GM21447 (cell line): Measurements from ENCODE around the gene NCK1.
A peak's percentile ranks its signal among the peaks of the same experiment; 100 is the strongest.
"Not testable (repeated sequence)": the region's sequence is repeated elsewhere in the genome, so short reads cannot be mapped to it uniquely, and the experiment has no call there.

Experiments used
- ATAC-seq: cut with Tn5 transposase; IDR thresholded peaks from one replicate; pipeline ENCODE4 v1.9.1; 2021; ENCODE audit not compliant: unreplicated experiment

The NCK1 gene

GRCh38 chr3:136862617-136863322 is 762 bp downstream of the NCK1 start:
- ATAC-seq: peak; percentile 20

DNA sequence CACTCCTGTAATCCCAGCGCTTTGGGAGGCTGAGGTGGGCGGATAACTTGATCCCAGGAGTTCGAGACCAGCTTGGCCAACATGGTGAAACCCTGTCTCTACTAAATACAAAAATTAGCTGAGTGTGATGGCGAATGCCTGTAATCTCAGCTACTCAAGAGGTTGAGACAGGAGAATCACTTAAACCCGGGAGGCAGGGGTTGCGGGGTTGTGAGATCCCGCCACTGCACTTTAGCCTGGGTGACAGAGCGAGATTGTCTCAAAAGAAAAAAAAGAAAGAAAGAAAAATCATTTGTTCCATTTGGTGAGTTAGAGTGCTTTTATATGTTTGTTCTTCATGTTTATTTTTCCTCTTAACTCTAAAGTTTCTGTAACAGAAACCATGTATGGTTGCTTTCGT is 7.3 kb downstream of the NCK1 start:
- ATAC-seq: no peak

DNA sequence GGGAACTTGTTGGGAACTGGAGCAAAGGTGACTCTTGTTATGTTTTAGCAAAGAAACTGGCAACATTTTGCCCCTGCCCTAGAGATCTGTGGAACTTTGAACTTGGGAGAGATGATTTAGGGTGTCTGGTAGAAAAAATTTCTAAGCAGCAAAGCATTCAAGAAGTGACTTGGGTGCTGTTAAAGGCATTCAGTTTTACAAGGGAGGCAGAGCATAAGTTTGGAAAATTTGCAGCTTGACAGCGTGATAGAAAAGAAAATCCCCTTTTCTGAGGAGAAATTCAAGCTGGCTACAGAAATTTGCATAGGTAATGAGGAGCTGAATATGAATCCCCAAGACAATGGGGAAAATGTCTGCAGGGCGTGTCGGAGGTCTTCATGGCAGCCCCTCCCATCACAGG is 10.2 kb downstream of the NCK1 start:
- ATAC-seq: not testable (repeated sequence)

DNA sequence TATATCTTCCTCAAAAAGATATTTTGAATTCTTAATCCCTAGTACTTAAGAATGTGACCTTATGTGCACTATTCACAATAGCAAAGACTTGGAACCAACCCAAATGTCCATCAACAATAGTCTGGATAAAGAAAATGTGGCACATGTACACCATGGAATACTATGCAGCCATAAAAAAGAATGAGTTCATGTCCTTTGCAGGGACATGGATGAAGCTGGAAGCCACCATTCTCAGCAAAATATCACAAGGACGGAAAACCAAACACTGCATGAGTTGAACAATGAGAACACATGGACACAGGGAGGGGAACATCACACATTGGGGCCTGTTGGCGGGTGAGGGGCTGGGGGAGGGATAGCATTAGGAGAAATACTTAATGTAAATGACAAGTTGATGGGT is 17.5 kb downstream of the NCK1 start:
- not testable (repeated sequence) for ATAC-seq

- no peak for ATAC-seq
These were observed 20.6 kb downstream of the NCK1 start for GRCh38 chr3:136882571-136882970.

- peak; percentile 53 for ATAC-seq
These were observed 22.1 kb downstream of the NCK1 start for GRCh38 chr3:136883967-136884720.

GRCh38 chr3:136885357-136886213 is 23.6 kb downstream of the NCK1 start:
- peak; percentile 50 for ATAC-seq

GRCh38 chr3:136889947-136890346 is 27.9 kb downstream of the NCK1 start:
- no peak for ATAC-seq

DNA sequence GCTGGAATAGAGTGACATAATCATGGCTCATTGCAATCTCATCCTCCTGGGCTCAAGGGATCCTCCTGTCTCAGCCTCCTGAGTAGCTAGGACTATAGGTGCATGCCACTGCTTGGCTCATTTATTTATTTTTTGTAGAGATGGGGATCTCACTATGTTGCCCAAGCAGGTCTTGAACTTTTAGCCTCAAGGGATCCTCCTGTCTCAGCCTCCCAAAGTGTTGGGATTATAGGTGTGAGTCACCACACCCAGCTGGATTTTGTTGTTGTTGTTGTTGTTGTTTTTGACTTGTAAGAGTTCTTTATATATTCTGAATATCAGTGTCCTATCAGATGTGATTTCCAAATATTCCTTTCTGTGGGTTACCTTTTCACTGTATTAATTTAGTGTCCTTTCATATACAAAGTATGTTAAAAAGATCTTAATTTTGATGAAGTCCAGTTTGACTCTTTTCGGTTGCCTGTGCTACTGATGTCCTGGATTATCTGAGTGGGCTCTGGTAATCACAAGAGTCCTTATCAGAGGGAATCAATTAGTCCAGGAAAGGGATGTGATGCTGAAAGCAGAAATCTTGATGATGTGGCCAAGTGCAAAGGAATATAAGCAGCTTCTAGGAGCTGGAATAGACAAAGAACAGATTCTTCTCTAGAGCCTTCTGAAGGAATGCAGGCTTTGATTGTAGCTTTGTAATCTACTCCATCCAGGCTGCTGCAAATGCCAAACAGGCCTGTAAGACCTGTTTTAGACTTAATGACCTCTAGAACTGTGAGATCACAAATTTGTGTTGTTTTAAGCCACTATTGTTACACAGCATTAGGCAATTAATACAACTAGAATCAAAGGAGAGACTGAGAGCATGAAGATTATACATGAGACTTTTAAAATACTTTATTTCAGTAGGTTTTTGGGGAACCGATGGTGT is 30.2 kb downstream of the NCK1 start:
- ATAC-seq: no peak

DNA sequence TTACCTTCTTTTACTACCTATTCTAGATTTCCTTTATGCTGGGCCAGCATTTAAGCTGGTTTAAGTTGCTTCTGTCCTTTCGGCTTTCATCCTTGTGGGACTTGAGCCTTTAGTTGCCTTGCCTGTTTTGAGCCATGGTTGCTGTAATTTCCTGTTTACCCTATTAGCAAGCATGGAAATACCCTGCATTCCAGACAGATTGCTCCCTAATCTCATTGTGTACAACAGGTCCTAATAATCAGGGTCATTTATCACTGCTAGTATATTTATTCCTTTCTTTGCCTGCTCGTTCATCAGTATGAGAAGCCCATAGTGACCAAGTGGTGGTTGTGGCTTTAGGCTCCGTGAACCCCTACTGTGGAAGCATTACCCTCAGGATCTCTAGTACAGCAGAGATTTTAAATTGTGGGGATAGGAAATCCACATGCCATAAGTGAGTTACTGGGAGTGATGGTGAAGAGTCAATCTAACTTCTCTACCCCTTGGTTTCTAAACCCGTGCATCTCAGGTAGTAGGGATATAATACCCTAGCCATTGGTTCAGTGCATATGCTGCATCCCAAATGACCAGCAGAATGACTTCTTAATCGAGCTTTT is 31.9 kb downstream of the NCK1 start:
- ATAC-seq: no peak

DNA sequence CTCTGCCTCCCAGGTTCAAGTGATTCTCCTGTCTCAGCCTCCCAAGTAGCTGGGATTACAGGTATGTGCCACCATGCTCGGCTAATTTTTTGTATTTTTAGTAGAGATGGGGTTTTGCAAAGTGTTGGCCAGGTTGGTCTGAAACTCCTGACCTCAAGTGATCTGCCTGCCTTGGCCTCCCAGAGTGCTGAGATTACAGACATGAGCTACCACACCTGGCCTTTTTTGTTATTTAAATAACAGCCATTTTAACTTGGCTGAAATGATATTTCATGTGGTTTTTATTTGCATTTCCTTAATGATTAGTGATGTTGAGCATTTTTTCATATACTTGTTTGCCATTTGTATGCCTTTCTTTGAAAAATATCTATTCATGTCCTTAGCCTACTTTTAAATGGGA is 35.2 kb downstream of the NCK1 start:
- not testable (repeated sequence) for ATAC-seq

DNA sequence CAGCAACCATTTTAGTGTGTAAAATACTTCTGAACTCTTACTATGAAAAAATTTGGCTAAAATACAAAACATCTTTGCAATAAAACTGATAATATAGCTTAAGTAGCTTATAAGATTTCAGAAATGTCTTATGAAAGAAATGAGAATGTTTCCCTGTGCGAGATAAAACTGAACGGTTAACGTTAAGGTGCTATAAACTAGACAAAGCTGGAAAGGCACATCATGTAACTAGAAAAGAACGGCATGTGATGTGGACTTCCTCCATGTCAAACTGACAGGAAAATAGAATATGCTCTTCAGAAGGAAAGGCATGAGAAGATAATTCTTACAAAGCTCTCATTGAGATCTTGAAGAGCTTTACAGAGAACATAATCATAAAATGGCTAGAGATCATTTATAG is 36.5 kb downstream of the NCK1 start:
- ATAC-seq: no peak

DNA sequence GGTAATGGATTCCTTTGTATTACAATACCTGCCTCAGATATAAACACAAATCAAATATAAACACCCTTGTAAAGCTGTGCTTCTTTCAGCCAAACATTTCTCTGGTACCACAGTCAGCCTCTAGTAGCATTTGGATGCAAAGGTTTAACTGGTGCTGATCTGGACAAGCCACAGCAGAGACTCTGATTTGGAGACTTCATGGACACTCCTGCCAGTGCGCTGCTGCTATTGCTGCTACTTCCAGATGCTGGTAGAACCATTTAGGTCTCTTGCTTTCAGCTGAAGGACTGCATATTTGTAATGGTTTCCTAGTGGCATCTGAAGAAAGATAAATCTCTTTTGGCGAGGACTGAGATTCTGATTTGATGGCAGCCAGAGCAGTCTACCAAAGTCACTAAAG is 36.9 kb downstream of the NCK1 start:
- no peak for ATAC-seq

DNA sequence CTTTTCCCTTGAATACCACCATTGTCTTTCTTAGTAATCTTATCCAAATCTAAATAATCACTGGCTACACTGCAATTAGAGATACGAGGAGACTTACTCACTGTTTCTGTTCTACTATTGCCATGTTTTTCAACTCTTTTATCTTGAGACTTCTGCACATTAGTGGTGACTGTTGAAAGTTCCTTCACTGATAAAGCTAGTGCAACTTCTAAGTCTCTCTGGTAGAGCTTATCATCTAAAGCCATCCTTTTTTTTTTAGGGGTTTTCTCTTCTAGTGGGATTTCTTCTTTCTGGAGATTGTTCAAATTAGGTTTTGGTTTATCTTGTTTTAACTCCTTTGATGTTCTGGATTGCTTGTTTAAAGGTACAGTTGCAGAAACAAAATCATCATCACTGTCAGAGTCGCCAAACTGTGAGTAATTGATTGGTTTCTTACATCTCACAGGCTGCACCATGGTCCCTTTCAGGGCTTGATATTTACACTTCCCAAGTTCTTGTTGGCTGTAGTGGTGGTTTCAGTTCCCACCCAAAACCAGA is 37.7 kb downstream of the NCK1 start:
- ATAC-seq: no peak

- not testable (repeated sequence) for ATAC-seq
These were observed 38.7 kb downstream of the NCK1 start for GRCh38 chr3:136900694-136901093.

DNA sequence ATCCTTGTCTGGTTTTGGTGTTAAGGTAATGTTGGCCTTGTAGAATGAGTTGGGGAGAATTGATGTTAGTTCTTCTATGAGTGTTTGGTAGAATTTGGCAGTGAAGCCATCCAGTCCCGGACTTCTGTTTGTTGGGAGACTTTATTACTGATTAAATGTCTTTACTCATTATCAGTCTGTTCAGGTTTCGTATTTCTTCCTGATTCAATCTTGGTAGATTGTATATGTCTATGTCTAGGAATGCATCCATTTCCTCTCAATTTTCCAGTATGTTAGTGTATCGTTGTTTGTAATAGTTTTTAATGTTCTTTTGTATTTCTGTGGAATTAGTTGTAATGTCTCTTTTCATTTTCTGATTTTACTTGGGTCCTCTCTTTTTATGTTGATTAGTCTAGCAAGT is 39.4 kb downstream of the NCK1 start:
- no peak for ATAC-seq

DNA sequence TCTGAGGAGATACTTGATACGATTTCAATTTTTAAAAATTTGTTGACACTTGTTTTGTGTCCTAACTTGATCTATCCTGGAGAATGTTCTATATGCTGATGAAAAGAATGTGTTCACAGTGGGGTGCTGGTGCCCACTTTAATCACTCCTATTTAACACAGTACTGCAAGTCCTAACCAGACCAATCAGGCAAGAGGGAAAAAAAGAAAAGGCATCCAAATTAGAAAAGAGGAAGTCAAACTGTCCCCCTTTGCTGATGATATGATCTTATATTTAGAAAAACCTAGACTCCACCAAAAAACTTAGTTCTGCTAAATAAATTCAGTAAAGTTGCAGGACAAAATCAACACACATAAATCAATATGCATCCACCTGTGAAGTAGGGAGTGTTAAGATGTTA is 40.5 kb downstream of the NCK1 start:
- not testable (repeated sequence) for ATAC-seq

DNA sequence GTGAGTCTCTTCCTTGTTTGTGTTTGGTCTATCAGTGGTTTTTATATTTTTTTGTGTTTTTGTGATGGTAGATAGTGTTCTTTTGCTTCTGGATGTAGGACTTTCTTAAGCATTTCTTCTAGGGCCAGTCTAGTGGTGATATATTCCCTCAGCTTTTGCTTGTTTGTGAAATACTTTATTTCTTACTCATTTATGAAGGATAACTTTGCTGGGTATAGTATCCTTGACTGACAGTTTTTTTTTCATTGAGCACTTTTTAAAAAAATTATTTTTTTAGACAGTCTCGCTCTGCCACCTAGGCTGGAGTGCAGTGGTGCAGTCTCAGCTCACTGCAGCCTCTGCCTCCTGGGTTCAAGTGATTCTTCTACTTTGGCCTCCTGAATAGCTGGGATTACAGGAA is 41.9 kb downstream of the NCK1 start:
- ATAC-seq: no peak

DNA sequence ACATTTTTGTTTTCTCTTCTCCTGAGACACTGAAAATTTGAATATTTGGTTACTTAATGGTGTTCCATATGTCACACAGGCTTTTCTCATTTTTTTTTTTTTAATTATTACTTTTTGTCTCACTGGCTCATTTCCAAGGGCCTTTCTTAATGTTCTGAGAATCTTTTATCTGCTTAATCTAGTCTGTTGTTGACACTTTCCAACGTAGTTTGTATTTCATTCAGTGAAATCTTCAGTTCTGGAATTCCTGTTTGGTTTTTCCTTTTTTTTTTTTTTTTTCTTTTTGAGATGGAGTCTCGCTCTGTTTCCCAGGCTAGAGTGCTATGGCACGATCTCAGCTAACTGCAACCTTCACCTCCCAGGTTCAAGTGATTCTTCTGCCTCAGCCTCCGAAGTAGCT is 42.7 kb downstream of the NCK1 start:
- no peak for ATAC-seq

GRCh38 chr3:136905549-136905948 is 43.5 kb downstream of the NCK1 start:
- no peak for ATAC-seq
